Coronary artery (tissue), 2 donors: ENCODE data around the gene B3GALT4.
A peak's percentile ranks its signal among the peaks of the same experiment; 100 is the strongest.
"Not testable (repeated sequence)": the region's sequence is repeated elsewhere in the genome, so short reads cannot be mapped to it uniquely, and the experiment has no call there.

Source experiments
- DNase-seq: peaks from one replicate; pipeline ENCODE4 v3.0.0-alpha.2; 2017; ENCODE audit warnings: low spot score
- H3K27ac ChIP-seq, 2 donors: fragments of 200-600 bp; sonication (generic); one replicate each; pipeline ENCODE4 v1.5.1; 2016 to 2019
- H3K4me3 ChIP-seq: fragments of 200-600 bp; sonication (generic); 2 replicates; pipeline ENCODE4 v1.5.1; 2016; ENCODE audit warnings: mild to moderate bottlenecking, moderate library complexity
- CTCF ChIP-seq: fragments of 200-600 bp; sonication (generic); IDR thresholded peaks from one replicate; pipeline ENCODE4 v1.5.1; 2019; ENCODE audit warnings: antibody characterized with exemption

Gene B3GALT4

GRCh38 chr6:33251395-33252012 lies 25.4 kb upstream of the B3GALT4 start:
- TF ChIP-seq CTCF = no peak
- Histone ChIP-seq H3K4me3 (no peak overlapping the region), H3K27ac (no peak overlapping the region)
- no peak for DNase-seq

GRCh38 chr6:33252759-33253158 lies 24.2 kb upstream of the B3GALT4 start:
- DNase-seq = no peak
- no peak for TF ChIP-seq CTCF
- Histone ChIP-seq H3K4me3 (no peak overlapping the region), H3K27ac (no peak overlapping the region)

- H3K4me3 ChIP-seq = no peak overlapping the region
- no peak overlapping the region for H3K27ac ChIP-seq
- no peak for TF ChIP-seq CTCF
- DNase-seq = no peak
Observed at GRCh38 chr6:33254591-33254990, 22.3 kb upstream of the B3GALT4 start.

GRCh38 chr6:33259032-33259431 lies 17.9 kb upstream of the B3GALT4 start:
- TF ChIP-seq CTCF = no peak
- no peak overlapping the region for H3K4me3 ChIP-seq
- DNase-seq = no peak
- H3K27ac ChIP-seq = no peak overlapping the region

GRCh38 chr6:33262490-33262889 lies 14.4 kb upstream of the B3GALT4 start:
- H3K27ac ChIP-seq, H3K4me3 ChIP-seq, DNase-seq: not testable (repeated sequence)

- Histone ChIP-seq H3K27ac (no peak overlapping the region), H3K4me3 (no peak overlapping the region)
- no peak for TF ChIP-seq CTCF
- no peak for DNase-seq
Observed at GRCh38 chr6:33264015-33264414, 12.9 kb upstream of the B3GALT4 start.

GRCh38 chr6:33271117-33271467 lies 5.8 kb upstream of the B3GALT4 start:
- no peak for DNase-seq
- H3K4me3 ChIP-seq = peak overlapping the region; percentile 90
- H3K27ac ChIP-seq = peak overlapping the region; percentile 79 to 96
- TF ChIP-seq CTCF = no peak
